HFF-Myc (cell line): ENCODE measurements around the gene TSGA10.

ENCODE experiments used
- DNase-seq: peaks from one replicate; pipeline ENCODE4 v3.0.0-alpha.2; 2011; ENCODE audit warnings: low read depth; ENCODE audit errors: extremely low read depth
- H3K4me3 ChIP-seq: replicated peaks from 2 replicates; pipeline ENCODE4 v1.5.1; 2011; ENCODE audit warnings: low read depth, mild to moderate bottlenecking, control low read depth, low read length
- CTCF ChIP-seq: IDR thresholded peaks from 2 replicates; pipeline ENCODE4 v1.5.1; 2012; ENCODE audit warnings: mild to moderate bottlenecking, low read depth, low read length, control low read depth; ENCODE audit errors: missing control alignments

Gene TSGA10

GRCh38 chr2:98985905-98986666 is 168.7 kb downstream of the TSGA10 start:
- no peak for TF ChIP-seq CTCF
- DNase-seq: no peak
- H3K4me3 ChIP-seq: no peak overlapping the region

- no peak for TF ChIP-seq CTCF
- DNase-seq: no peak
These were observed 179.1 kb downstream of the TSGA10 start for GRCh38 chr2:98975611-98976010.

GRCh38 chr2:98972582-98973167 is 182.1 kb downstream of the TSGA10 start:
- no peak overlapping the region for H3K4me3 ChIP-seq
- no peak for DNase-seq
- TF ChIP-seq CTCF: no peak

More at GRCh38 chr2:98975611-98976010, 179.1 kb downstream of the TSGA10 start:
- no peak overlapping the region for H3K4me3 ChIP-seq

- DNase-seq: no peak
- no peak overlapping the region for H3K4me3 ChIP-seq
- no peak for TF ChIP-seq CTCF
These were observed 194.8 kb downstream of the TSGA10 start for GRCh38 chr2:98959810-98960507.

GRCh38 chr2:98952966-98953365 is 201.8 kb downstream of the TSGA10 start:
- no peak for DNase-seq
- no peak for TF ChIP-seq CTCF

GRCh38 chr2:98948956-98949739 is 205.6 kb downstream of the TSGA10 start:
- no peak for TF ChIP-seq CTCF
- no peak overlapping the region for H3K4me3 ChIP-seq
- no peak for DNase-seq

More at GRCh38 chr2:98952966-98953365, 201.8 kb downstream of the TSGA10 start:
- no peak overlapping the region for H3K4me3 ChIP-seq
